GM12874 (cell line): ENCODE measurements around the gene SPI1.

Experiments
- TF ChIP-seq, protein P1 (sequence below): IDR thresholded peaks from 2 replicates; pipeline ENCODE4 v1.5.1; 2011; ENCODE audit warnings: low read depth, mild to moderate bottlenecking, control low read depth, low read length, moderate library complexity; ENCODE audit not compliant: insufficient read depth

Gene SPI1

DNA sequence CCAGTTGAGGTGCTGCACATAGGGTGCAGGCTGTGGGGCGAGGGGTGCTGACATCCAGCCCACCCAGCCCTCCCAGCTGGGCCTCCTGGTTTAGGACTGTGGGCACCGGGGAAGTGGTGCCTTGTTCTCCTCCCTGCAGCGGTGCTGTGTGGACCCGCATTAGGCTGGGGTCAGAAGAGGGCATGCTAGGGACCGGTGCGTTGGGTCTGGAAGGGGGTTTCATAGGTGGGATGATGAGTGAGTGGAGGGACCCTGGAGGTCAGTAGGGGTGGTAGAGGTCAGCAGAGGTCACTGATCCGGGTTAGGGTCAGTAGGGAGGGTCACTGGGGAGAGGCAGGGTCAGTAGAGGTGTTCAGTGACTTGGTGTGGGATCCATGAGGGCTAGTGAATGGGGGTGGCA is 19.2 kb downstream of the SPI1 start:
- TF ChIP-seq, protein P1, sequence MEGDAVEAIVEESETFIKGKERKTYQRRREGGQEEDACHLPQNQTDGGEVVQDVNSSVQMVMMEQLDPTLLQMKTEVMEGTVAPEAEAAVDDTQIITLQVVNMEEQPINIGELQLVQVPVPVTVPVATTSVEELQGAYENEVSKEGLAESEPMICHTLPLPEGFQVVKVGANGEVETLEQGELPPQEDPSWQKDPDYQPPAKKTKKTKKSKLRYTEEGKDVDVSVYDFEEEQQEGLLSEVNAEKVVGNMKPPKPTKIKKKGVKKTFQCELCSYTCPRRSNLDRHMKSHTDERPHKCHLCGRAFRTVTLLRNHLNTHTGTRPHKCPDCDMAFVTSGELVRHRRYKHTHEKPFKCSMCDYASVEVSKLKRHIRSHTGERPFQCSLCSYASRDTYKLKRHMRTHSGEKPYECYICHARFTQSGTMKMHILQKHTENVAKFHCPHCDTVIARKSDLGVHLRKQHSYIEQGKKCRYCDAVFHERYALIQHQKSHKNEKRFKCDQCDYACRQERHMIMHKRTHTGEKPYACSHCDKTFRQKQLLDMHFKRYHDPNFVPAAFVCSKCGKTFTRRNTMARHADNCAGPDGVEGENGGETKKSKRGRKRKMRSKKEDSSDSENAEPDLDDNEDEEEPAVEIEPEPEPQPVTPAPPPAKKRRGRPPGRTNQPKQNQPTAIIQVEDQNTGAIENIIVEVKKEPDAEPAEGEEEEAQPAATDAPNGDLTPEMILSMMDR: no peak

DNA sequence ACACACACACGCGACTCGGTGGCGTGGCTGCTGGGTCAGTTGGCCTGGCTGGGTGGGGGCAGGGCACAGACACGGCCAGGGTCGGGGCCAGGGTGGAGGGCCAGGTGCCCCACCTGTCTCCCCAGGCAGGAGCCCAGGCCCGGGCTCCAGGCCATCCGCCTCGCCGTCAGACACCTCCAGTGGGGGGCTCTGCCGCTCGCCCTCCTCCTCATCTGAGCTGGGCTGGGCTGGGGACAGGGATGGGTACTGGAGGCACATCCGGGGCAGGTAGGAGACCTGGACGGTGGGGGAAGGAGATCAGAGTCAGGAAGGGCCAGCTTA is 19.7 kb downstream of the SPI1 start:
- TF ChIP-seq, protein P1: no peak

DNA sequence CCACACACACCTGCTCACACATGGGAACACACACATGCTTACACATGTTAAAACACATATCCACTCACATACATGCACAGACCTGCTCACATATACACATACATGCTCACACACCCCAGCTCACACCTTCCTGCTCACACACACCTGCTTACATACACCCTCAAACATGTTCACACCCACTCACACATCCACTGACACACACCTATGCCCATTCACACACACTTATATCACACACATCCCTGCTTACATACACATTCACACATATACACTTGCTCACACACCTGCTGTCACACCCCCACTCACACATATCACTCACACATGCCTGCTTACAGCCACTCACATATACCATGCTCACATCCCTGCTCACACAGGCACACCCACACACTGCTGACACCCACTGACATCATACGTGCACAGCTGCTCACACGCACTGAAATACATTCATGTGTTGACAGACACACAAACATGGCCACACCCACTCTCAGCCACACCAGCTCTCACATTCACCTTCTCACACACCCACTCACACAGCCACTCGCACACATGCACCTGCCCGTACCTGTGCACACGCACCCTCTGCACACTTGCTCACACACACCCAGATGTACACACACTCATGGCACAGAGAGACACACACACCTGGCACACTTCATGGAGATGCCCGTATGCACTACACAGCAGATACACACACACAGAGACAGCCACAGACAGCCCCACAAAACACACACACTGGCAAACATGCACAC is 20.2 kb downstream of the SPI1 start:
- TF ChIP-seq, protein P1: no peak

DNA sequence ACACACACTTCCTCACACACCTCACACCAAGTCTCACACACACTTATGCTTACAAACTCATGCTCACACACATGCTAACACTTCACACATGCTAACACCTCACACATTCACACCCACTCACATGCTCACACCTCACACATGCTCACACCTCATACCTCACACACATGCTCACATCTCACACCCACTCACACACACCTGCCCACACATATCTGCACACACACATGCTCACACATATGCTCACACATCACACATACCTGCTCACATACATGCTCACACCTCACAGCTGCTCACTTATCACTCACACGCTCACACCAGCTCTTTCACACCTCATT is 21.4 kb downstream of the SPI1 start:
- TF ChIP-seq, protein P1: no peak

DNA sequence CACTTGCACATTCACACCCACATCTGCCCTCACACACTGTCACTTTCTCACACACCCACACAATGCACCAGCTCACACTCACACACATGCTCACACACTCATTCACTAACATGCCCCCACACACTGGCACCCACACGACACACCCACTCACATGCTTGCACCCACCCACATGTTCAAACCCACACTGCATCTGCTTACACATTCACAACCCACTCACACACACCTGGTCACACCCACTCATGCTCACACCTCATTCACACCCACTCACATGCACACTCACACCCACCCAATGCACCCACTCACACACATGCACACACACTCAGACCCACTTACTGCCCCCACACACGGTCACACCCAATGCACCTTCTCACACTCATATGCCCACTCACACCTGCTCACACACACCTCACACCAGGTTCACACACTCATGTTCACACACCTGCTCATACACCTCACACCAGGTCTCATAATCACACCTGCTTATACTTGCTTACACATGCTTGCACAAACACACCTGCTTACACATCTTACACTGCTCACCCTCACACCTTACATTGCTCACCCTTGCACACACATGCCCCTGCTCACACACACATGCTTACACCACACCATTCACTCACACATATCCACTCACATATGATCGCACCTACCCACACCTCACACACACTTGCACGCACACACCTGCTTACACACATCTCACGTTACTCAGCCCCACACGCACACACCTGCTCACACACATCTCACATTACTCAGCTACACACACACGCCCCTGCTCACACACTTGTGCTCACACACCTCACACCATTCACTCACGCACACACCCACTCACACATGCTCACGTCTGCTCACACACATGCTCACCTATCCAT is 22.0 kb downstream of the SPI1 start:
- TF ChIP-seq, protein P1: no peak

DNA sequence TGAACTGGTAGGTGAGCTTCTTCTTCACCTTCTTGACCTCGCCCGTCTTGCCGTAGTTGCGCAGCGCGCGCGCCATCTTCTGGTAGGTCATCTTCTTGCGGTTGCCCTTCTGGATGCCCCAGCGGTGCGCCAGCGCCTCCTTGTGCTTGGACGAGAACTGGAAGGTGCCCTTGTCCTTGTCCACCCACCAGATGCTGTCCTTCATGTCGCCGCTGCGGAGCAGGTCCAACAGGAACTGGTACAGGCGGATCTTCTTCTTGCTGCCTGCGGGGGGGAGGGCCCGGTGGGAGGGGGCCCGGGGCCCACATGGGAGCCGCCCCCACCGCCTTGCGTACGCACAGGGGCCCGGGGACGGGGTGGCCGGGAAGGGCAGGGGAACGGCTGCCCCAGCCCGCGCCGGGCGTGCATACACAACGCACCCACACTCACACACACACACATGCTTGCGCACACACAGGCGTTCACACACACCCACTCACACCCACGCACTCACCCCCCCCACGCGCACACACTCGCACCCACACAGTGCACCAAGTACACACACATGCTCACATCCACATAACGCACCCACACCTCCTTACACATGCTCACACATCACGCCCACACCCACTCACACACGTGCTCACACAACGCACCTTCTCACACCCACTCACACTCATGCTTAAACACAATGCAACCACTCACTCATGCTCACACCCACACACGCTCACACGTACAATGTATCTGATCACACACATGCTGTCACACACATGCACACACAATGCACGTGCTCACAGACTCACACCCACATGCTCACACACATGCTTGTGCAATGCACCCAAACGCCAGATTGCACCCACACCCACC is 22.8 kb downstream of the SPI1 start:
- TF ChIP-seq, protein P1: 0 out of 2 replicates have a peak, but pooled peaks have one; percentile 23

DNA sequence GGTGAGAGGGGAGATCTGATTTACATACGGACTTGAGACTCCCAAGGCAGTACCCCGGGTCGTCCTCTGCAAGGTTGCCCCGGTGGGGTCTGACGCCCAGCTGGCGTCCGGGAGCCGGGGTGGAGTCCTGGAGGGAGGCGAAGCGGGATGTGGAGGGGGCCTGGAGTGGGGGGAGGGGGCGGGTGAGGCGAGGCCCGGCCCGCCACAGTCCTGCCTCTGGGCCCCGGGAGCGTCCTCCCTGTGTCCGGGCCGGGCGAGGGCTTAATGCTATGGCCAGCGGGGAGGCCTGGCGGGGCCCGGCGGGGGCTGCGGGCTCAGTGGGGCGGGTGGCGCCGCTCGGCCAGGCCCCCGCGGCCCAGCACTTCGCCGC is 23.4 kb downstream of the SPI1 start:
- TF ChIP-seq, protein P1: no peak
